GM21576 (cell line): ENCODE measurements around the gene LRRC8C.
"Not testable (repeated sequence)": the region's sequence is repeated elsewhere in the genome, so short reads cannot be mapped to it uniquely, and the experiment has no call there.

Experiments
- ATAC-seq: cut with Tn5 transposase; IDR thresholded peaks from one replicate; pipeline ENCODE4 v1.9.1; 2021; ENCODE audit warnings: mild to moderate bottlenecking, moderate library complexity; ENCODE audit not compliant: unreplicated experiment

The LRRC8C gene

DNA sequence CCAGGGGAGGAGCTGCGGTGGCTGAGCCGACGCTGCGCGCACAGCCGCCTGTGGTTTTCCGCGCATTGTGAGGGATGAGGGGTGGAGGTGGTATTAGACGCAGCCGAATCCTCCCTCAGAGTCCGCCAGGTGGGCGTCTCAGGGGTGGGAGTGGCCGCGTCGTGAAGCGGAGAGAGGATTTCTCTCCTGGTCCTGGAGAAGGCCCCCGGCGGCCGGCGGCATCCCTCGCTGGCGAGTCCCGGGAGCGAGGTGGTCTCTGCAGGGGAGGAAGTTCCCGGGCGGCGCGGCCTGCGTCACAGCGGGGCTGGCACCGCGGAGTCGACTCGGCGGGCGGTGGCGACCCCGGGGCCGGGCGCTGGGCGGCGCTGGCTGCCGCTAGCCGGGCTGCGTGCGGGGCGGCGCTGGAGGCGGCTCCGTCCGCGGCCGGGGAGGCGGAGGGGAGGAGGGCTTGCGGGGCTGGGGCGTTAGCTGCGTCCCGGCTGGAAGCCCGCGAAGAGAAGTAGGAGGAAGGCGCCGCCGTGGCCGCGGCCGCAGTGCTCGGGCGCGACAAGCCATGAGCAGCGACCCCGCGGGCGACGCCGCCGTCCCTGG lies at the start of gene LRRC8C:
Gene LRRC8C (plus strand): TSS at position 464 of the 591 bp plus-strand sequence. CDS start 53,354 bp downstream, outside the sequence.
- peak; percentile 83 for ATAC-seq

- no peak for ATAC-seq
Observed at GRCh38 chr1:89584211-89584610, 48.7 kb upstream of the LRRC8C start.

GRCh38 chr1:89584781-89585180 lies 48.1 kb upstream of the LRRC8C start:
- ATAC-seq: no peak

DNA sequence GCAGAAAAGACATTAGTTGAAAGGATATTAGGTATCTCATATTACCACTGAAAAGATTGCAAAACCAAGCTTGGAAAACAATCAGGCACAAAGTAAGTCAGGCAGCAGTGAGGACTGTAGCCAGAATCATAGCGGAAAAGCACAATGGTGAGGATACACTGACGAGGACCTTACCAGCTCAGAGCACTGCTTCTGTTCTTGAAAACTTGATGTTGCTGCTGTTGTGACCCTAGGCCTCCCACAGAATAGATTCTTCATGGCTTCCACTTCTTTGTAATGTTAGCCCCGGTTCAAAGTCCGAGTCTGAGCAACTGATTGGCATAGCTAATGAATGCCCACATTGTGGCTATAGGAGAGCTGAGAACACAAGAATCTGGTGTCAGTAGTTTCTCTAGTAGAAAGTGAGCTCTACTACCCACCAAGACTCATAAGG lies 45.2 kb upstream of the LRRC8C start:
- ATAC-seq: no peak

DNA sequence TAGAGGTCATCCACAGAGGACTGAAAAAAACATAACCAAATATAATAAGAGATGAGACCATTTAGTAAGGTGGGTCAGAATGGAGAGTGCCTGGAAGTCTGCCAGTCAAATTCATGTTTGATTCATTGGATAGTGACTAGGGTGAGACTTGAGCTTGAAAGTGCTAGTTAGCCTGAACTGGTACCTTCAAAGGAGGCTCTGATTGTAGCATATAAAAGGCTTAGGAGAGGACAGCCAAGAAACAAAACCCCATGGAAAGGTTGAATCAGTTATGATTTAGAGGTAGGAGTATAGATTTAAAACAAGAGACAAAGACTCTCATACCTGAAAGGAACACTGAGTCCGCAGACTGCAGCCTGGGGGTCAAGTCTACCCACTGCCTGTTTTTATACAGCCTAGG lies 44.4 kb upstream of the LRRC8C start:
- no peak for ATAC-seq

DNA sequence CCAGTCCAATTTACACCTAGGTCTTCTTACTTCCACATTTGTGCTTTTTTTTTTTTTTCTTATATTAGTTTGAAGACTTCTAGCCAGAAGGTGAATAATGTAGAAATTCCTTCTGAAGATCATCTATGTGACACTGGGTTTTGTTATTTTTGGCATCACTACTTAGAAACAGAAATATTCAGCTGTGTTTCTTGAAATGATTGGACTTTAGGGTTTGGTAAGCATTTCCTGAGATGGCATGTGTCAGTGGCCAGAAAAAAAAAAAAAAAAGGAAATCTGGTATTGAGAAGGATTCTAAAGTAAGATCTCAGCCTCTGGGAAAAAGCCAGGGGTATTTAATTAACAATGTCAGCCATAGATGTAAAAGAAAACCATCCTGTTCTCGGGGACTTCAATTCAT lies 43.4 kb upstream of the LRRC8C start:
- no peak for ATAC-seq

GRCh38 chr1:89590341-89591080 lies 42.4 kb upstream of the LRRC8C start:
- no peak for ATAC-seq

DNA sequence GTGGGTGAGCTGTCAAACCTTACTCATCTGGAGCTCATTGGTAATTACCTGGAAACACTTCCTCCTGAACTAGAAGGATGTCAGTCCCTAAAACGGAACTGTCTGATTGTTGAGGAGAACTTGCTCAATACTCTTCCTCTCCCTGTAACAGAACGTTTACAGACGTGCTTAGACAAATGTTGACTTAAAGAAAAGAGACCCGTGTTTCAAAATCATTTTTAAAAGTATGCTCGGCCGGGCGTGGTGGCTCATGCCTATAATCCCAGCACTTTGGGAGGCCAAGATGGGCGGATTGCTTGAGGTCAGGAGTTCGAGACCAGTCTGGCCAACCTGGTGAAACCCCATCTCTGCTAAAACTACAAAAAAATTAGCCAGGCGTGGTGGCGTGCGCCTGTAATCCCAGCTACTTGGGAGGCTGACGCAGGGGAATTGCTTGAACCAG lies 40.0 kb upstream of the LRRC8C start:
- not testable (repeated sequence) for ATAC-seq

GRCh38 chr1:89594096-89594740 lies 38.7 kb upstream of the LRRC8C start:
- no peak for ATAC-seq

DNA sequence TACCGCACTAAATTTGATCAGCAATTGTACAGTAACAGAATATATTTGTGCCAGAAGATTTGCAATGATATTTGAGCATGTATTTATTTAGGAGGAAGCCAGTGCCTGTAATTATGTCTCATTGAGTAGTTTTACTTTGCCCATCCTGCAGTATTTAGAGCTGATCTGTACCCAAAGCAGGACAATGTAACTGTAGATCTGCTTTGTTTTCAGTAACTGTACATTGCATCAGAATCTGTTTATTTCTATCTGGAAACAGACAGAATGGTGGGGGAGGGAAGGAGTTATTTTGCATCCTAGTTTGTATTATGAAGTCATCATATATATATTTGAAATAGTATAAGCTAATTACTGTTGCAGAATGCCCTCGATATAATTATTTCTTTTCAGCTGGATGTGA lies 36.2 kb upstream of the LRRC8C start:
- ATAC-seq: no peak

DNA sequence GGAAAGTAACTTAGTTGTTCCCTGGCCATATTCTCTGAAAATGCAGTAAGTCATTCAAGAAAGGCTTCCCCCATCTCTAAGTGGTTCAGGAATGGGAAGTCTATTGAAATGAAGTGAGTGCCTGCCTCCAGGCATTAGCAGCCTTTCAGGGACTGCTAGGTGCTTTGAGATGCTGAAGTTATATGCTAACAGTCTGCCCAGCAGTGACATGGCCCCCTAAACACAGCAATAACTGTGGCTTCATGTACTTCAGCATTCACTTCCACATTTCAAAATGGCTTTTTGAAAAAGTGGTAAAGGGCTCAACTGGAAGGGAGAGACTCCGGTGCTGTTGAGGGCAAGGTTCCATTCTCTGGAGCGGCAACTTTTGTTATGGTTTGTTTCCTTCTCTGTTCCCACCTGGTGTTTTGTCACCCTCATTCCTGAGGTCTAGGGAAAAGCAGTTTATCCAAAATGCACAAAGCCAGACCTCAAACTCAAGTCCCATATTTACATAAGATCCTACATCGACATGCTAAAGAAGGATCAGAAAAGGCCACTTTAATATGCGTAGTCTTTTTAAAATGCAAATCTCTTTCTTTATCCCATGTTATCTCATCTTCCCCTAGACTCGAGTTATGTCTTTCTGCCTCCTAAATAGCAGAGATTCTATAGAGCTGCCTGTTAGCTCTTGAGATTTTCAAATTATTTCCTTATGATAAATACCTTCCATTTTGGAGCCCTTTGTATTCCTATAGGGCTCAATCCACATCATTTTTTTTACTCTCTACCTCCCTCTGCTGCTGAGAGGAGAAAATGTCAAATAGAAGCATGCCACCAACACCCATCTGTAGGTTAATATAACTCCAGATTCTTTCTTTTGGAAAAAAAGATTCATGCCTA lies 34.2 kb upstream of the LRRC8C start:
- ATAC-seq: no peak

DNA sequence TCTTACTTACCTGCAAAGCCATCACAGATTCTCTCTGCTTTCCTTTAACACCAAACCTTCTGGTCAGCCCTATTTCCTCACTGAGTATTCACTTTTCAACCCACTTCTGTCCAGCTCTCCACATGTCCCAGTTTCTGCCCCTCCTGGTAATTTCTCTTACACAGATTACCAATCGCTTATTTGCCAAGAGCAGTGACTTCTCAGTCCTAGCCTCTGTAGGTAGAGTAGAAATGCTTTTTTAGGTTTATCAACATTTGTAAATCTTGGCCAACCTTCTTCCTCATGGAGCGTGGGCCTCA lies 33.6 kb upstream of the LRRC8C start:
- no peak for ATAC-seq

DNA sequence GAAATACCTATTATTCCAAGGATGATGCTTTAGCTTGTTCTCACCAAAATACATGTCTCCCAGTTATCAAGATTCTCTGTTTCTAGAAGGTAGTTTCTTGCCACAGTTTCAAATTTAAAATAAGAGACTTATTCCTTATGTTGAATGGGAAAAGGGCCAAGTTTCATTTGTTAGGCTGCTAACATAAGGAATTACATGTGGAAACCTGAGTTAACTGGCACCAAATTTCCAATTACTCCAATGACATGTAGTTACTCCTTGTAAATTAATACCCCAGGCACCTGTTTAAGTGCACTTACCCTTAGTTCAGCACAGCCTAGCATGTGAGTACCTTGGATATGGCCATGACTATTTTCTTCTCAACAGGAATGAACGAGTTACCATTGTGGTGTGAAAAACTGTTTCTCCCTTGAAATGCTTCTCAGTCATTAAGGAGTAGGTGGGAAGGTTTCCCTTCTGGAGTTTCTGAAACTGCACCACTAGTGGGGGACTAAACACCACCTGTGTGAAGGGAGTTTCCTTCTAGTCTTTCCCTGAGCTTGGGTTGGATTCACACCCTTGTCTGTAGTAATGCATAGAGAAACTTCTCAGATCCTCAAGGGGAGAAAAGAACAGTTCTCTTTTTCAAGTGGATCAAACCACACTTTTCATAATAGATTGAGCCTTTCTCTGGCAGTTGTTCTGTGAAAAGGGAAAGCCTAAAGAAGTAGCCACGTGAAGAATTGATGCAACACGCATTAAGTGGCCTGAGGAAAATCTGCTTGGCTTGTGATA lies 32.3 kb upstream of the LRRC8C start:
- no peak for ATAC-seq

DNA sequence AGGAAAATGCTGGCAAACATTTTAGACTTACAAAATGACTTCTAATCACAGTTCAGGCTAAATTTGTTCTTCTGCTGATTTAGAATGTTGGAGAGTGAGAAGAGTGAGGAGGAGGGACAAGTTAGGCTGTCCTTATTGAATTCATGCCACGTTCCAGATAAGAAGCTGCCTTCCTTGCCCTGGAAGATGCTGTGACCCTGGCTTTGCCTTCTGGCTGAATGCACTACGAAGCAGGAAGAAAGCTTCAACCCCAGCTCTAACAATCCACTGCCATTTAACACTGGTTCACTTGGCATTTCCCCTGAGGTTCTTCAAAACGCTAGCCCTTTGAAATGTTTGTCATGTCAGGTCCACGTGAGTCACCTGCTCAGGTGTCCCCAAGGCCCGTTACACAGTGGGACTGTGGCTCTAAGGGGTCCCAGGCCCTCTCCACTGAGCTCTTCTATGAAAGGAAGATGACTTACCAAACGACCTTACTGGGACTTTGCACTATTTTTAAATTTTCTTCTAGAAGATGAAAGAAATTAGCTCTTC lies 30.0 kb upstream of the LRRC8C start:
- no peak for ATAC-seq

- ATAC-seq: no peak
Observed at GRCh38 chr1:89603651-89604413, 29.1 kb upstream of the LRRC8C start.

- ATAC-seq: no peak
Observed at GRCh38 chr1:89604414-89604735, 28.5 kb upstream of the LRRC8C start.

- ATAC-seq: no peak
Observed at GRCh38 chr1:89605692-89606091, 27.2 kb upstream of the LRRC8C start.

GRCh38 chr1:89606227-89606980 lies 26.5 kb upstream of the LRRC8C start:
- ATAC-seq: no peak

GRCh38 chr1:89607156-89607555 lies 25.8 kb upstream of the LRRC8C start:
- no peak for ATAC-seq
